ENCODE measurements around the gene KRTAP5-7. TPM values are rescaled to one million over a fixed set of nuclear protein-coding genes. Genes with fewer than 3 reads are reported as not detected.
"Not testable (repeated sequence)": the region's sequence is repeated elsewhere in the genome, so short reads cannot be mapped to it uniquely, and the experiment has no call there.

The KRTAP5-7 gene
- total RNA-seq, 1 donor from 2014 or later: 0.58 TPM

DNA sequence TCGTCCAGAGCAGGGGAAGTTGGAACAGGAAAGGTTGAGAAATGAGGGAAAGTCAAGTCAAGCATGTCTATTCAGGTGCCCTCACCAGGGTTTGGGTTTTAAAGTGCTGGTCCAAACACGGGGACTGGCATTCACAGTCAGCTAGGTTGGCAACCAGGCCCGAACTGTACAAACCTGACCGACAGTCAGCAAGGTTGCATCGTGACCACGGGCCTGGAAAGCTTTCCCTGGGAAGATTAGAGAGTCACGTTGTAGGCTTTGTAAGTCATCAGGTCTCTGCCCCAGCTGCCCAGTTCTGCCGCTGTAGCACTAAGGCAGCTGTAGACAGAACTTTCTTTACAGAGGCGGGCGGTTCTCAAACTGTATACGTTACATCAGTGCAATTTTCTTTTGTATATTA is 45.7 kb downstream of the KRTAP5-7 start:
- DNase-seq (ENCODE audit: low spot score) (no peak), ATAC-seq (no peak)
- intact Hi-C loops (cut with DNase I): no loop called here

DNA sequence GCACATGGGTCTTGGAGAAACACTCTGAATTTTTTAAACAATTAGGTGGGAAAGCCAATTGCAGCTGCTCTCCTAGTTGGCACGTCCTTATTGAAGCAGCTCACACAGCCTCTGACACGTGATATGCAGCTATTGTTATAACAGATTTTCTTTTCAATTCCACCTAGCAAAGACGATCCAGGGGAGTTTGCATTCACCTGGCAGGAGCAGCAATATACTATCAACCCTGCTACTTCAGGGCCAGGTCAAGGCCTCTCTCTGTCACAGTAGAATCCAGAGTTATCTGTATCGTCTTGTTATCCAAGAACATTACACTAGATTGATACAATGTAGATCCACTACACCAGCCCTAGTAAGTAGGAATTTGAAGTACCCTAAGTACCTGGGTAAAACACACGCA is 47.4 kb downstream of the KRTAP5-7 start:
- intact Hi-C loops (cut with DNase I): no loop called here
- ATAC-seq: no peak

DNA sequence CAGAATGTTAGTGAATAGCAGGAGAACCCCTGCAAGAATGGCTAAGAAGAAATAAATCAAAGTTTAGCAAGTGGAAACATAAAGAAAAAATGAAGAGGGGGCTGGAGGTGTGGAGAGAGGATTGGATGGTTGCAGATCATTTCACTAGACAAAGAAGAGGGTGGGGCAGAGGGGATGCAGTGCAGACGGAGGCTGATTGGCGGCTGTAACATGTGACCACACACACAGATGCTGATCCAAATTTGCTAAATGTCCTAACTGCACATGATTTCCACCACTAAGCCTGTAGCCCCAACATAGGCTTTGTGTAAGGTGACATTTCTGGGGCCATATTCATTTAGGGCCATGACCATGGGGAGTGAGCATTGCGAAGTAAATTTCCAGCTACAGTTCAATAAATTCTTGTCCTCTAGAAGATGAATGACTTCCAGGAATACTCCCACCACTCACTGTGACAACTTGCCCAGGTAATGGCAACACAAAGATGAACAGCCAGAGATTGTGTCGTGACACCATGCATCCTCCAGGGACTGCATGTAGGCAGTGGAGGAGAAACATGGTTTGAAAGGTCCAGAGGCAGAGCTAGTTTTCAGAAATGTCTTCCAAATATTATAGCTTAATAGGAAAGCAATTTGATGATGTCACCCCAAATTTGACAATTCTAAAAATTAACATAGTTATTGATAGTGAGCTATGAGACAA is 48.8 kb downstream of the KRTAP5-7 start:
- intact Hi-C loops (cut with DNase I): no loop called here
- DNase-seq (ENCODE audit: low spot score) (no peak), ATAC-seq (no peak)

More for the DNA sequence above, 47.4 kb downstream of the KRTAP5-7 start:
- DNase-seq (ENCODE audit: low spot score): no peak

DNA sequence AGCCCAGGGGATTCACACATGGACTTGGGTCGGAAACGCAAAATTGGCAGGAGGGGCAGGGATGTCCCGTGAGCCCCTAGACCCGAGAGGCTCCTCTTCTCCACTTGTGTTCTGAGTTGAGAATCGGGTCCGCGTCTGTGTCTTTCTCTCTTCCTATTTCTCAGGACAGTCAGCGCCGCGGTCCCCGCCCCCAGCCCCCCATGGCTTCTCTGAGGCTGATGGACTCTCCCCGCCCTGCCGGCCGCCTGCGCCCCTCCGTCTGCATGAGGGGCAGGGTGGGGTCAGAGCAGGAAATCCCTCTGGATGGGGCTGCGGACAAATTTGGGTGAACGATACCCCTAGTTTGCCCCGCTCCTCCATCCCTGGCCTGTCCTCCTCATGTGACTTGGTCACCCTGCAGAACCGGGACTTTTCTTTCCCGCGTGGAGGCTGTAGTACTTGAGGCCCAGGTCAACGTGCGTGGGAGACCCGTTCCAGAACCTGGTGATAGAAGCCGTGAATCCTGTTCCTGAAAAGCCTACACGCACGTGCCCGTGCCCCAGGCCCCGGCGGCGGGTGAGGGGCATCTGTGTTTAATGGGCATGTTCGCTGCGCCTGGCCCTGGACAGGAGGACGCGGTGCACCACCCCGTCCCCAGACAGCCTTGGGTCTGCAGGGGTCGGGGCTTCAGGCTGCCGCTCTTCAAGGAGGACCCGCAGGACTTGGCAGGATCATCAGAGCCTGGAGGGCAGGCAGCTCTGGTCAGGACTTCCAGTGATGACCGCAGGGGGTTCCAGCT is 49.8 kb downstream of the KRTAP5-7 start:
- DNase-seq (ENCODE audit: low spot score); ATAC-seq; intact Hi-C loops (cut with DNase I): not testable (repeated sequence)

DNA sequence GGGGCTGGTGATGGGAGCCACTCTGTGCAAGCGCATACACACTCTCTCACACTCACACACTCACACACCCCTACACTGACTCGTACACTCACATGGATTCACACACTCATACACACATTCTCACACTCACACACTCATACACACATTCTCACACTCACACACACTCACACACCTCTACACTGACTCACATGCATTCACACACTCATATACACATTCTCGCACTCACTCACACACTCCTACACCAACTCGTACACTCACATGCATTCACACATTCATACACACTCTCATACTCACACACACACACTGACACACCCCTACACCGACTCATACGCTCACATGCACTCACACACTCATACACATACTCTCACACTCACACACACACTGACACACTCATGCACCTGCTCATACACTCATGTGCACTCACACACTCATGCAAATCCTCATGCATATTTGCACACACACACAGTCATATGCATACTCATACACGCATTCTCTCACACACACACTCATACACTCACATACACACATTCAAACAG is 50.5 kb downstream of the KRTAP5-7 start:
- intact Hi-C loops (cut with DNase I): no loop called here
- ATAC-seq (no peak), DNase-seq (ENCODE audit: low spot score) (no peak)

Other genes starting within 250 kb of the KRTAP5-7 start
- gene DHCR7, start 78.9 kb upstream of the KRTAP5-7 start, total RNA-seq: 49.8 TPM
- 85.2 TPM for gene NADSYN1, start 74.1 kb upstream of the KRTAP5-7 start, total RNA-seq
- gene KRTAP5-8, start 10.8 kb downstream of the KRTAP5-7 start, total RNA-seq: 0.49 TPM
- gene KRTAP5-9, start 21.2 kb downstream of the KRTAP5-7 start, total RNA-seq: 0.40 TPM
- gene KRTAP5-10, start 38.3 kb downstream of the KRTAP5-7 start, total RNA-seq: not detected
- gene KRTAP5-11, start 55.6 kb downstream of the KRTAP5-7 start, total RNA-seq: not detected